Measurements from ENCODE around the gene SMOC2.

DNA sequence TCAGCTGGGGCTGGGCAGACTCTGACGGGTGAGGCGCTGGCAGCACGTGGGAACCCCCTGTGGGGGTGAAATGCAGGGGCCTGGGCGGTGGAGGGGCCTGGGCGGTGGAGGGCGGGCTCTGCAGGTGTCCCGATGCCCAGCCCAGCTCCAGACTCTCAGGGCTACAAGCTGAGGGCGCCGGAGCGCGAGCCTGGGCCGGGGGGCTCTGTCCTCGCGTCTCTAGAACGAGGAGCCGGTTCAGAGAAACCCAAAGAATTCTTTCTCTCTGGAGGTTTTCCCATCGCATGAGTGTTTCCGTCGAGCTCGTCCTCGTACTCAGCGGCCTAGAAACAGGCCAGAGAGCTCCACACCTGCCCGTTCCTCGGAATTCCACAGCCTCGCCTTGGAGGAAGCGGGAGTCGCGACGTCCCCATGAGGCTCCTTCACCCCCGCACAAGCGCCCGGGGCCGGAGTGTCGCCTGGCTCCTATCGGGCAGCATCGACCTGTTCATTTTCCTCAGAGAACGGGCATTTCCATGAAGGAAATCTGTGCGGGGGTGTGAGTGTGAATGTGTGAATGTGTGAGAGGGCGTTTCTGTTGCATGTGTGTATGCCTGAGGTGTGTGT, 76.9 kb downstream of the SMOC2 start:
- TF ChIP-seq KDM1A (IDR thresholded peaks at IDR 0.05; ENCODE audit: low read depth): no peak
- TF ChIP-seq, protein P1, sequence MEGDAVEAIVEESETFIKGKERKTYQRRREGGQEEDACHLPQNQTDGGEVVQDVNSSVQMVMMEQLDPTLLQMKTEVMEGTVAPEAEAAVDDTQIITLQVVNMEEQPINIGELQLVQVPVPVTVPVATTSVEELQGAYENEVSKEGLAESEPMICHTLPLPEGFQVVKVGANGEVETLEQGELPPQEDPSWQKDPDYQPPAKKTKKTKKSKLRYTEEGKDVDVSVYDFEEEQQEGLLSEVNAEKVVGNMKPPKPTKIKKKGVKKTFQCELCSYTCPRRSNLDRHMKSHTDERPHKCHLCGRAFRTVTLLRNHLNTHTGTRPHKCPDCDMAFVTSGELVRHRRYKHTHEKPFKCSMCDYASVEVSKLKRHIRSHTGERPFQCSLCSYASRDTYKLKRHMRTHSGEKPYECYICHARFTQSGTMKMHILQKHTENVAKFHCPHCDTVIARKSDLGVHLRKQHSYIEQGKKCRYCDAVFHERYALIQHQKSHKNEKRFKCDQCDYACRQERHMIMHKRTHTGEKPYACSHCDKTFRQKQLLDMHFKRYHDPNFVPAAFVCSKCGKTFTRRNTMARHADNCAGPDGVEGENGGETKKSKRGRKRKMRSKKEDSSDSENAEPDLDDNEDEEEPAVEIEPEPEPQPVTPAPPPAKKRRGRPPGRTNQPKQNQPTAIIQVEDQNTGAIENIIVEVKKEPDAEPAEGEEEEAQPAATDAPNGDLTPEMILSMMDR (IDR thresholded peaks at IDR 0.05): no peak
- TF ChIP-seq TP53 (CRISPR knock-in tag; IDR thresholded peaks at IDR 0.05): no peak
- TF ChIP-seq, protein P2, sequence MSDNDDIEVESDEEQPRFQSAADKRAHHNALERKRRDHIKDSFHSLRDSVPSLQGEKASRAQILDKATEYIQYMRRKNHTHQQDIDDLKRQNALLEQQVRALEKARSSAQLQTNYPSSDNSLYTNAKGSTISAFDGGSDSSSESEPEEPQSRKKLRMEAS (IDR thresholded peaks at IDR 0.05): no peak
- no peak for TF ChIP-seq CHD4 (IDR thresholded peaks at IDR 0.05; ENCODE audit: borderline replicate concordance)
- TF ChIP-seq POLR2A (IDR thresholded peaks at IDR 0.05; ENCODE audit: low read length): no peak
- TF ChIP-seq NFE2L2 (conservative IDR thresholded peaks at IDR 0.05; ENCODE audit: low read length): no peak
- TF ChIP-seq MYC (IDR thresholded peaks at IDR 0.05; ENCODE audit: borderline replicate concordance, low read length): no peak
- TF ChIP-seq, protein P3, sequence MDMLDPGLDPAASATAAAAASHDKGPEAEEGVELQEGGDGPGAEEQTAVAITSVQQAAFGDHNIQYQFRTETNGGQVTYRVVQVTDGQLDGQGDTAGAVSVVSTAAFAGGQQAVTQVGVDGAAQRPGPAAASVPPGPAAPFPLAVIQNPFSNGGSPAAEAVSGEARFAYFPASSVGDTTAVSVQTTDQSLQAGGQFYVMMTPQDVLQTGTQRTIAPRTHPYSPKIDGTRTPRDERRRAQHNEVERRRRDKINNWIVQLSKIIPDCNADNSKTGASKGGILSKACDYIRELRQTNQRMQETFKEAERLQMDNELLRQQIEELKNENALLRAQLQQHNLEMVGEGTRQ (IDR thresholded peaks at IDR 0.05): no peak
- TF ChIP-seq, protein P4, sequence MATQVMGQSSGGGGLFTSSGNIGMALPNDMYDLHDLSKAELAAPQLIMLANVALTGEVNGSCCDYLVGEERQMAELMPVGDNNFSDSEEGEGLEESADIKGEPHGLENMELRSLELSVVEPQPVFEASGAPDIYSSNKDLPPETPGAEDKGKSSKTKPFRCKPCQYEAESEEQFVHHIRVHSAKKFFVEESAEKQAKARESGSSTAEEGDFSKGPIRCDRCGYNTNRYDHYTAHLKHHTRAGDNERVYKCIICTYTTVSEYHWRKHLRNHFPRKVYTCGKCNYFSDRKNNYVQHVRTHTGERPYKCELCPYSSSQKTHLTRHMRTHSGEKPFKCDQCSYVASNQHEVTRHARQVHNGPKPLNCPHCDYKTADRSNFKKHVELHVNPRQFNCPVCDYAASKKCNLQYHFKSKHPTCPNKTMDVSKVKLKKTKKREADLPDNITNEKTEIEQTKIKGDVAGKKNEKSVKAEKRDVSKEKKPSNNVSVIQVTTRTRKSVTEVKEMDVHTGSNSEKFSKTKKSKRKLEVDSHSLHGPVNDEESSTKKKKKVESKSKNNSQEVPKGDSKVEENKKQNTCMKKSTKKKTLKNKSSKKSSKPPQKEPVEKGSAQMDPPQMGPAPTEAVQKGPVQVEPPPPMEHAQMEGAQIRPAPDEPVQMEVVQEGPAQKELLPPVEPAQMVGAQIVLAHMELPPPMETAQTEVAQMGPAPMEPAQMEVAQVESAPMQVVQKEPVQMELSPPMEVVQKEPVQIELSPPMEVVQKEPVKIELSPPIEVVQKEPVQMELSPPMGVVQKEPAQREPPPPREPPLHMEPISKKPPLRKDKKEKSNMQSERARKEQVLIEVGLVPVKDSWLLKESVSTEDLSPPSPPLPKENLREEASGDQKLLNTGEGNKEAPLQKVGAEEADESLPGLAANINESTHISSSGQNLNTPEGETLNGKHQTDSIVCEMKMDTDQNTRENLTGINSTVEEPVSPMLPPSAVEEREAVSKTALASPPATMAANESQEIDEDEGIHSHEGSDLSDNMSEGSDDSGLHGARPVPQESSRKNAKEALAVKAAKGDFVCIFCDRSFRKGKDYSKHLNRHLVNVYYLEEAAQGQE (IDR thresholded peaks at IDR 0.05): no peak
- no peak for TF ChIP-seq ZFP36 (IDR thresholded peaks at IDR 0.05; ENCODE audit: borderline replicate concordance, partially characterized antibody)

Measured in A549 (cell line).